ENCODE measurements around the gene RDH16.

GRCh38 chr12:56989861-56990610 is 32.6 kb upstream of the RDH16 start:
- no peak for TF ChIP-seq POLR2A (IDR thresholded peaks at IDR 0.05; ENCODE audit: low read depth, low read length)
- TF ChIP-seq CTCF (IDR thresholded peaks at IDR 0.05; ENCODE audit: extremely low read depth in 1 of 2, insufficient read depth in 1 of 2, low read depth in 1 of 2, low read length in 2 of 2) = no peak
